UCSD-AML1 (cell line): ENCODE data around the gene HSD17B2.

ENCODE experiments used
- DNase-seq: peaks from one replicate; lab custom pipeline; 2025; ENCODE audit not compliant: unreplicated experiment; lab: John Stamatoyannopoulos, UW

Gene HSD17B2

DNA sequence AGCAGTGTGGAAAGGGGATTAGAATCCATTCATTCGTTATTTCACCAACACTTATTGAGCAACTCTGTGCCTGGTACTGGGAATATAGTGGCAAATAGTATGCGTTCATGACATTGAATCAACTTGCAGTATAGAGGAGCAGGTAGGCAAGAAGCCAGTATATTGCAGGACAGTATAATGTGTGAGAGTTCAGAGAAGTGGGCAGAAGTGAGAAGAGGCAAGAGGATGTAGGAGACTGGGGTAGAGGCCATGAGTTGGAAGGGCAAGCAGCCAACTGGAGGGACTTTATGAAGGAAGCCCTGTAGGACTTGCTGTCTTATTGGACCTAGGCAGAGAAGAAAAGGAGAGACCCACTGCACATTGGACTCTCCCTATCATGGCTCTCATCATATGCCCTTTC, 12.3 kb downstream of the HSD17B2 start:
- DNase-seq, result no peak

DNA sequence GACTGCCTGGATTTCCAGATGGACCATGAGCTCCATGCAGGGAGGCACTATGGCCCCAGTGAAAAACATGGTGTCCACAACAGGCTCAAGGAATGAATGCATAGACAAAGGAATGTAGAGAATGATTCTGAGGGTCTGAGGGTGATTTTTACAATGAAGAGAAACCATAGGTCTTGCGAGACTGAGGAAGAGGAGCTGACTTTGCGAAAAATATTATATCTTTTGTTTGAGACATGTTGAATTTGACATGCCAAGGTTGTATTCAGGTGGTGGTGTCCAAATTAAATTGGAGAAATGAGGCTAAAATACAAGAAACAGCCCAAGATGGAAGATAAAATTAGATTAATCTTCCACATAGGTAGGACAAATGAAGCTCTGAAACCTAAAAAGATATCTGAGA, 12.7 kb downstream of the HSD17B2 start:
- DNase-seq, result no peak

DNA sequence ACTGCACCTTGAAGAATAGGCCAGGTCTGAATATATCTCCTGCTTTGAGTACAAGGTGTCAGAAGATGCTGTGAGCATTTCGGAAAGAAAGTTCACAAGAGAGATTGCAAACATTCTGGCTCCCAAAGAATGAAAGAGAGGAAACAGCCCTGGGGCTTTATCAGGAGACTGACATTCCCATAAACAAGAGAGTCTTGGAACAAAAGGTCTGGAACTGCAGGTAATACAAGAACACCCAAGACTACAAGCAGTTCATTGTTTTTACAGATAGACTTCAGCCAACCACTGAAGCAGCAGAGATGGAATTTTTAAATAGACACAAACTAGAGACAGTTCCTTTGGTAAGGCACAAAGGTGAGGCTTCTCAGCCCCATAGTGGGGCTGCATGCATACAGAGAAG, 14.4 kb downstream of the HSD17B2 start:
- no peak for DNase-seq

DNA sequence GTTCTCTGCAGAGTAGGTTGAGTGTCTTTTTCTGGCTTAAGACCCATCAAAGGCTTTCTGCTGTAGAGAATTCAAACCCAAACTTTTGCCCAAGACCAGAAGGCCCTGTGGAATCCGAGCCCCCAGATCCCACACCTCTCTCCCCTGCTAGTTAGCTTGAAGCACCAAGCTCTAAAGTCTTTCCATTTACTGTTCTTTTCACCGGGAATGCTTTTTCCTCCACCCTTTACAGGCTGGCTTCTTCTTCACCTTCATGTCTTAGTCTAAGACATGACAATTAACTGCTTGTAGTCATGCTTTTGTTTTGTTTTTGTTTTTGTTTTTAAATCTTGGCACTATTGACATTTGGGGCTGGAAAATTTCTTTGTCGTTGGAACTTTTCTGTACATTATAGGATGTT, 15.5 kb downstream of the HSD17B2 start:
- no peak for DNase-seq

DNA sequence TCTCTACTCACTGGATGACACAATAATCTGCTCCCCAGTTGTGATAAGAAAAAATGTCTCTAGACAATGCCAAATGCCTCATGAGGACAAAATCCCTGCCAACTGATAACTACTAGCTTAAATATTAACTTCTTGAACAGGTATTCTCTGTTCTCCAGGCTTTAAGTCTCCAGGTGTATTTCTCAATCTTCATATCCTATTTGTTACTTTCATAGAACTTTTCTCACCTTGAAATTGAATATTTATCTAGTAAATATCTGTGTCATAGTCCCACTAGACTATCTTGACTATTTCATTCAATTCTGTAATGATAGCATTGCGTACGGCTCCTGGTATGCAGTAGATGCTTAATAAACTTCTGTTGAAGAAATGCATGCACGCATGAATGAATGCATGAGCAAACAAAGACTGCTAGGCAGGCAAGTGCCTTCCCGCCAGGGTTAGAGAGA, 15.9 kb downstream of the HSD17B2 start:
- no peak for DNase-seq

DNA sequence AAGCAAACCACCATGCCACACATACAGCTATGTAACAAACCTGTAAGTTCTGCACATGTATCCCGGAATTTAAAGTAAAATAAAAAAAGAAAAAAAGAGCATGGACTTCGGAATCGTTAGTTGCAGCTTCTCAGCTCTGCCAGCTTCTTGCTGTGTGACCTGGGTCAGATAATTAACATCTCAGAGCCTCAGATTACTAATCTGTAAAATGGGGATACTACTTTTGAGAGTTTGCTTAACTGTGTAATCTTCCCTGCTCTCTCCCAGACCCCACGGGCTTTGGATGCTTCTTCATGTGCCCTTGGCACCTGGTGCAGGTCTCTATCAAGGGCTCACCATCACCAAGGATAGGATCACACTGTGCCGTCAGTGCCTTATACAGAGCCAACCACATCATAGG, 16.6 kb downstream of the HSD17B2 start:
- DNase-seq, result no peak

DNA sequence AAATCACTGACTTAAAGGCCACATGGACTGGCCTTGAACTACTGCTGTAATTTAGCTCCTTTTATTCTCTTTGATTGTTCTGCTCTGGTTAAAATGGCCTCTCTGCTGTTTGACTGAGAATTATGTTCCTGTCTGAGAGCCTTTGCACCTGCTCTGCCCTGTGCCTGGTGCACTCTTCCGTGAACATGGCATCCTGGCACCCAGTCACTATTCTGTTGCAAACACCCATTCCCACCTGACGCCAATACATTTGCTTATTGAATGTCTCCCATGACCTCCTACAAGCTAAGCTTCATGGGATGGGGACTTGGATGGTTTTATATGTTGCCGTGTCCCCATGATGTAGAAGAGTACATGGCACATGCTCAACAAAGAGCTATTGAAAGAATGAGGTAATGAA, 20.1 kb downstream of the HSD17B2 start:
- DNase-seq, result no peak

DNA sequence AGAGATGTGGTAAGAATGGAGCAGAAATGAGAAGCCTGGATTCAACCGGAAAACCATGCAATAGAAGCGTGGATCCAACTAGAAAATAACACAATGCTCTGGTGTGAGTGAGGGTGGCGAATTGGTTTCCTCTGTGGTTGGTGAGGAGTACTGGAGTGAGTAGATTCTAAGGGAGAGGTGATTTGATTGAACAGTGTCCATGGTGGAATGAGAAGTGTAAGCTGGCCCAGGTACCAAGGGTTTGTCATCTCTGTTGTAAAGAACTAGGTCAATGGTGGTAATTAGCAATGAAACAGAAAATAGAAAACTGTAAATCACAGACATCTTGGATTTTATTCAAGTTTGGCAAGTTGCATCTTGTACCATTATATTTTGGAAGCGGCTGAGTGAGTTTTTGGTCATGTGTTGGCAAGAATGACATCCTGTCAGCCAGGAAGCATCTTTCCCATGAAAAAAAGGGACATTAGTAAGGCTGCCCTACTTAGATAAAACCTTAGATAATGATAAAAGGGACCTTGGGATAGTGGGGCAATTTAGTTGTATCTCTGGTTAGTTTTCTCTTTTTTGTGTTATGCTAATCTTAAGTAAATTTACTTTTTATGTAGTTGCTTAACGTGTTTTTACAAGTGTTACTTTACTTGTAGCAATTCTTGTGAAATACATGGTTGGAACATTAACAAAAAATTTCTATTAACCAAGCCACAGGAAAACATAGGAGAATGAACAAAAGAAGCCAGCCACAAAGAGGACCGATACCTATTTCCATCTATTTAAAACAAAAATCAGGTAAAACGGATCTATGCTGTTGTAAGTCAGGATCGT, 20.9 kb downstream of the HSD17B2 start:
- no peak for DNase-seq

DNA sequence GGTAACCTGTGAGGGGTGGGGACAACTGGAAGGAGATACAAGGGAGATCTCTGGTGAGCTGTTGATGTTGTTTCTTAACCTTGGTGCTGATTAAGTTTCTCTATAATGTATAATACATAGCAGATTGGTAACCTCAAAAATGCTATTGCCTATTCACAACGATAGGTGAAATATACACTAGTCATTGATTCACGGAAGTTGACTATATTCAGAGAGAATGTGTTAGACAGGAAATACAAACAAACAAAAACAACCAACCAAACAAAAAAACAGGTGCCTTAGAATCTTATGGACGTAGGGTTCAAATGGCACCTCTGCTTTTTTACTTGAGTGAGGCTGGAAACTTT, 21.5 kb downstream of the HSD17B2 start:
- DNase-seq, result no peak

DNA sequence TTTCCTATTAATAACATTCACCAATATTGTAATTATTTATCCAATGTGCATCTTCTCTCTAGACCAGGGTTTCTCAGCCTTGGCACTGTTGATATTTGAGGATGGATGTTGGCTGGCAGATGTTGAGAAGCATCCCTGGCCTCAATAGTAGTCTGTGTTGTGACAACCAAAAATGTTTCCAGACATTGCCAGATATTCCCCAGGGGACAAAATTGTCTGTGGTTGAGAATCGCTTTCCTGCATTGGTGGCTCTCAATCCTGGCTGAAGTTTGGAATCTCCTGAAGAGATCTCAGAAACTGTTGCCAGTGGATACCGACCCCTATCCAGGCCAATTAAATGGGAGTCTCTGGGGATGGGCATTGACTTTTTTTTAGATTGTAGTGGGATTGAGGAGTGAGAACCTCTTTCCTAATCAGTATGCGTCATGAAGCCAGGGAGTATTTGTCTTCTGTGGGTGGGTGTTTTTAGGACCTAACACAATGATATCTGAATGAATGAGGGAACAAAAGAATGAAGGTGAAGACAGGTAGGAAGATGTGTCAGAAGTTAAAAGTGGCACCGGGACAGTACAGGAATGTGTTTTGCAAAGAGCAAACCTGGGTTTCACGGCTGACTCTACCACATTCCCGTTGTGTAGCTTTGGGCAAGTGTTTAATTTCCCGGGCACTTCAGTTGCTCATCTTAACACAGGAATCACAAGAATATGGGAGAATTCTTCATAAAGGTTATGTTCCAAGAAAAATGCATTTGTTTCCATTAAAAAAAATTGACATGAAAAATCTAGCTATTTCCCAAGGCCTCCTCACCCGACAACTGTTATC, 24.3 kb downstream of the HSD17B2 start:
- DNase-seq, result no peak

DNA sequence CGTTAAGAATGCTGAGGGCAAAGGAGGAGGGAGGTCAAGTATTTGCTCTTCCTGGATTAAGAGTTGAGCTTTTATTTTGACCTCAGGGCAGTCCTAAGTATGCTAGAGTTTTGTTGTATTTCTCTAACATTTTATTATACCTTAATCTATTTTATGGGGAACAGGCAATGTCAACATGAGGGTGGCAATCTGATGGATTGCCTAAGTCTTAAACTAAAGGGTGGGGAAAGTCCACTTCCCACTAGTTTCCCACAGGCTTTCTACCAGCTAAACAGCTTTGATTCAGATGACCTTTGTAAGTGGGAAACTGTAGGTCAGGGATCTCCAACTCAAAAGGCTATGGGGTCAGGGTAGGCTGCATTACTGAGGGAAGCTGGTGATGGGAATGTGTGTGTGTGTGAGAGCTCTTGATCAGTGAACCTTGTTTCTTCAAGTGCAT, 24.9 kb downstream of the HSD17B2 start:
- DNase-seq, result no peak

DNA sequence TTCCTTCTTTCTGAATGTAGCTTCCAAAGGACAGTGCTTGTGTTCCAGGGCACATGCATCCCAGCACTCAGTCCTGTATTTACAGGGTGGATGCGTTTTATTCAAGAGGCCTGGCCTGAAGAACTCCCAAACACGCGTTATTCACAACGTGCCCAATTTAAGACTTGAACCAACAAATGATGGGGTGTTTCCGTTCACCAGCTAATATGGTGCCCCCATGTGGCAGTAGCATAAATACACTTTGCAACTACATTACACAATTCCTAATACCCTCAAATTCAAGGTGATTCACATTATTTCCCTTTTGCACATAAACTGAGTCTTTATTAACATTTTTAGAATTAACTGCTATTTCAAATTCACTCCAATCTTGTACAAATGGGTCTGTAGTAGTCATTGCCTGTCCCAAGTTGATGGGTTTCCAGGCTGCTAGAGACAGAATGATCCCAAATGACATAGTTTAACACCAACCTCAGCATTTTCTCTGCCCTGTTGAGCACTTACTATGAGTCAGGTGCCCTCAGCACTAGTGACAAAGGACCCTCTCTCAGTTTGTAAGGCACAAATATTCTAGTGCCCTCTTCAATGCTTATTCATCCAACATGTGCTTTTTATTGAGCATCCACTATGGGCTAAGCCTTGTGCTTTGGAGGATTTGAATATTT, 26.9 kb downstream of the HSD17B2 start:
- DNase-seq, result no peak

DNA sequence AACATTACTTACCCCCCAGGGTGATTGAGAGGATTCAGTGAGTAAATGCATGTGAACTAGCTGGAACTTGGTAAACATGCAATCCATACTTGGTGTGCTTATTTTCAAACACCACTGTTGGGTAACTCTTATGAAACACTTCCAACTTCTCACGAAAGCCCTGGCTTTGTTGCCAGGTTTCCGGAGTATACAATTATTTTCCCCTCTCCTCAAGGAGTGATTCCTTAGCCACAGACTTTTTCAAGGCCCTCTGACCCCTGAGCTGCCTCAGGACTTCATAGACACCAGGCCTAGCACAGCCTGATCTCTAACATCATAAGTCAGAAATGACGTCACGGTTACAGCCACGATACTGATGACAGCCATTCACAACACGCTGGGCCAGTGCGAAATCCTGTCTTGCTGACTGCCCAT, 27.6 kb downstream of the HSD17B2 start:
- DNase-seq, result no peak

DNA sequence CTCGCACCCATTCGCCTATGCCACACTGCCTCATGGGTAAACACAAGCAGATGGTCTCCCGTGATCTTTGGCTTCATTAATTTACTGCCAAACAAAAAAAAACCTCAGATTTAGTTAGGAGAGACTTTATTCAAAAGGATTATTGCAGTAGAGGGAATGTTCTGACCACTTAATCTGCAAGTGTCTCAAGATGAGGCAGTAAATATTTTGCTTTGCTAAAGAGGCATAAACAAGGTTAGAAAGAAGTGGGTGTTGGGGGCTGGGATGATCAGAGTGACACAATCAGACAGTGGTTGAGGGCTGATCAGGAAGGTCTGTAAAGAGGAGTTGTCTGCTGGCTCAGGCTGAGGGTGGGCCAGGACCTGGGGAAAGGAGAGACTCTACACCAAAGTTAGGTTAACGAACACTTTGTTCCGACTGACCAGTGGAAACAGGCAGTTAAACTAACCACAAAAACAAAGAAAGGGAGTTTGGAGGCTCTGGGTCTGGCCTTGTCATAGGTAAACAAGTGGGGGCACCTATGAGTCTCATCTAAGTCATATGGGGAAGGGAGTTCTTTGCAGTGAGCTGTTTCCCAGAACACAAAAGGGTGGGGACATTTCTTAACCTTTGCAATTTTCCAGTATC, 28.5 kb downstream of the HSD17B2 start:
- DNase-seq, result no peak

DNA sequence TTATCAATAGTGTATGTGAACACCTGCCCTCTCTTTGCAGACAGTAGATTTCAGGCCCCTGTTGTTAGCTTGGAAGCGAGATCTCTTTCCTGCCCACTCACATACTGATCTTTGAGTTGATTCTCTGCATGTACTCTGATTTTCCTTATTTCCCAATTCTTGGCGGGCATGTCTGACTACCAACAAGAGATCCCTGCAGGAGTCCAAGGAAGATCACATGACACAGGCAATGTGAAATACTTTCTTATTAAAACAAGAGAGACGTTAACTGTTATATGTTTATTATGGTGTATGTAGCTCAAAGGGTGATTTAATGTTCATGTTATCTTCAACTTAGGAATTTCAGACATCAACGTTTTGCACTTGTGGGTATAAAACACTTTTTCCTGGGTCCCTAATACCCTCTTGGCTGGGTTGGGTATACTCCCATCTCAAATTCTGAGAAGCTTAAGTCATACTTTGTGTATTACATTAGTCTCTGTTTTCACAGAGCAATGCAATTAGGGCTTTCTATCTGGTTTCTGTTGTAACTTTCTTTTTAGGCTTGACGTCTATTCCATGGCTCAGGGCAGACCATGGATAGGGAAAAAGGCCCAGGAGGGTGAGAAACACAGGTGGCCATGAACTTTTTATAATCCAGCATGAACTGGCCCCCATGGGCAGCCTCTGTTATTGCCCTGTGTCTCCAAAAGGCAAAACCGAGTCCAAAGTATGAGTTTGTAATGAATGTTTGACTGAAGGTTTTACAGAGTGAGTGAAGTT, 32.2 kb downstream of the HSD17B2 start:
- no peak for DNase-seq

DNA sequence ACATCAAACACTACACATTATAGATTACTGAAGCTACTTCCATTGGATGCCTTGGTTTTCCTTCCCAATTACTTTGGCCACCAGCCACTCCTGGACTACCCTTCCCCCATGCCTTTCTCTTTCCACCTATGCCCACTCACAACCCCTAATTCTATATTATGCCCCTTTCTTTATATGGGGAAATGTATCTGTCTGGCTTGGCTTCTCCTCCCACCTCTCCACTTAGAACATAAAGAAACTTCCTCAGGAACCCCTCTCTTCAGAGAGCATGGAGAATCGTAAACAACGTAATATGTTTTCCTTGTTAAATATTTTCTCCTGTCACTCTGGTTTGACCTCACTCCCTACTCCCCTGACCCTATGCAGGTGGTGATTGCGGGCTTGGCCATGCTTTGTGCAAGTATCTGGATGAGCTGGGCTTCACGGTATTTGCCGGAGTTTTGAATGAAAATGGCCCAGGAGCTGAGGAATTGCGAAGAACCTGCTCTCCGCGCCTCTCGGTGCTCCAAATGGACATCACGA, 32.8 kb downstream of the HSD17B2 start:
- no peak for DNase-seq

DNA sequence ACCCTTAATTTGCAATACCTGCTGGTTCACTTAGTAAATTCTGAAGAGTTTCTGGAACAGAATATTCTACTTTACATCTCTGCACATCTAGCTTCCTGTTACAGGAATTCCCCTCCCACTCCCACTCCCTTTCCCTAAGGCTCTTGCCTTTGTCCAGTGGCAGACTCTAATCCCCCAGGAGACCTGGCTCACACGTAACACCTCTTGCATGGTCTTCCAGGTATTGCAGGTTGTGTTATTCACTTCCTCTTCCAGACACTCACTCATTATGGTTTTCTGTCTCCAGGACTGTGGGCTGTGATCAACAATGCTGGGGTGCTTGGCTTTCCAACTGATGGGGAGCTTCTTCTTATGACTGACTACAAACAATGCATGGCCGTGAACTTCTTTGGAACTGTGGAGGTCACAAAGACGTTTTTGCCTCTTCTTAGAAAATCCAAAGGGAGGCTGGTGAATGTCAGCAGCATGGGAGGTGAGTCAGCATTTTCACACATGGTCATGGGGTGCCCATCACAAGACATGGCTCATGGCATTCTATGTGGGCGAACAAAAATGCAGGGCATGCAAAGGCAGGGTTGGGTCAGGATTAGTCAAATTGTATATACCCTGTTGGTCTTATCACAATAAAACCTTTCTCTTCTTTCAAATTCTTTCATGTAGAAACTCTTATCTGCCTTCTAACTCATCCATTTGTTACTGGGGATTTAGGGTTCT, 35.8 kb downstream of the HSD17B2 start:
- no peak for DNase-seq

DNA sequence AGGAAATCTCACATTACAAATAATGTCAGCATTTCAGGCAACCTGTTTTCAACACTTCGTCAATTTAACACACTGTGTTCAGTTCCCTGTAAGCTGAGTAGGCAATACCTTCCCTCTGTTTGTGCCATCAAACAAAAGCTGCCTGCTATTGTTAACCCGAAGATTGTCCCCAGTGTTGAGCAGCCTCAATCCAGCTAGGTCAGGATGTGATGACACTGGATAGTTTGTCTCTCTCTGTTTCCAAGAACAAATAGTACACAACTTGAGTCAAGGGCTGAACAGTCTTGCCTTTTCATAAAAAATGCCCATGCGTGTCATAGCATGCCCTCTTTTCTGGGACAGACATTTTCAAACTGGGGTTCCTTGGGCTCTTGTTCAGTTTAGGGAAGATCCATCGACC, 36.4 kb downstream of the HSD17B2 start:
- no peak for DNase-seq

DNA sequence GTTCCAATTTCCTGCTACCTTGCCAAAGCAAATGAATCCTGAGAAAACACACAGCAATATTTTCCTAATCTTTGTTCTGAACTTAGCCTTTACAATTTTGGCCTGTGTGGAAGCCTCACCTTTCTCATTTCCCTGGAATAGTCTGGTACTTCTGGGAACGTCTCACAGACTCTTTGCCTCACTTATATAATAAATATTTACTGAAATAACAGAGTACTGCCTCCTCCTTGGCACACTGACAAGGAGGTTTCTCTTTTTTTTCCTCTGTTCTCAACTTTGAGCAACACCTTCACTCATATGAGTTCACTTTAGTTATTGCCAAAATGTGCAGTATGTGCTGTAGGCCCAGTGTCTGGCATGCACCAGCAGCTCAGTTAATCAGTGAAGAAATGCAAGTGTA, 37.3 kb downstream of the HSD17B2 start:
- DNase-seq, result no peak
